K562 (cell line): Measurements from ENCODE around the gene NKD1. TPM values are rescaled to one million over a fixed set of nuclear protein-coding genes. Genes with fewer than 3 reads are reported as not detected.

Source experiments
- ATAC-seq: fragments of 200-7000 bp; cut with Tn5 transposase; 3 replicates; pipeline ENCODE4 v1.9.1; 2020; ENCODE audit warnings: moderate library complexity
- BruUV-seq: library from RNA; stranded (reverse); fragments of 400-500 nt; replicated peaks from 2 replicates; lab custom pipeline; 2021; lab: Mats Ljungman, UMichigan
- CTCF ChIA-PET: fragments of 300-600 bp; formaldehyde crosslinking; extraction: SDS; loops from one replicate; lab custom pipeline; 2021; ENCODE audit warnings: low intra/inter-chr PET ratio; lab: Yijun Ruan, JAX
- POLR2A ChIA-PET: fragments of 300-600, 350-650 bp; sonication (Branson Sonifier 250); formaldehyde crosslinking; extraction: SDS; loops from one replicate; lab custom pipeline; 2021; ENCODE audit warnings: antibody characterized with exemption, inconsistent platforms; lab: Yijun Ruan, JAX
- DNase-seq, 4 experiments: peaks; one replicate each; pipeline versions ENCODE4 v3.0.0 to v3.0.0-alpha.2; 2011 to 2018; ENCODE audit warnings: low spot score in 3 of 4, mixed read lengths in 3 of 4; ENCODE audit errors: extremely low read depth in 1 of 4
- FAIRE-seq: peaks from 2 replicates; lab custom pipeline; 2011; peaks lifted over from hg19 to GRCh38; lab: Jason Lieb, UNC
- H2AFZ ChIP-seq: 2 replicates; pipeline ENCODE4 v1.6.0; 2011; ENCODE audit warnings: low read depth, low read length, control low read depth, inconsistent platforms
- H3K27ac ChIP-seq: fragments of 200-600 bp; 3 replicates; pipeline ENCODE4 v1.8.0; 2011; ENCODE audit warnings: low read depth, mild to moderate bottlenecking, control low read depth, inconsistent platforms, low read length, moderate library complexity, mixed read lengths; ENCODE audit errors: extremely low read depth
- H3K27me3 ChIP-seq, 2 experiments: fragments of 300-600 bp in 1 of 2; 2 replicates in 1 of 2; 3 replicates in 1 of 2; pipeline versions ENCODE4 v1.6.0 to v1.8.0; 2011; ENCODE audit warnings: inconsistent platforms in 2 of 2, low read length in 2 of 2, mild to moderate bottlenecking in 1 of 2, mixed read lengths in 1 of 2, moderate library complexity in 1 of 2; ENCODE audit not compliant: control insufficient read depth in 2 of 2, insufficient read depth in 2 of 2
- H3K36me3 ChIP-seq: fragments of 300-600 bp; 3 replicates; pipeline ENCODE4 v1.8.0; 2011; ENCODE audit warnings: mild to moderate bottlenecking, low read length, inconsistent platforms; ENCODE audit not compliant: control insufficient read depth, insufficient read depth
- H3K4me1 ChIP-seq, 2 experiments: fragments of 200-600 bp in 1 of 2; replicated peaks in 1 of 2; 2 replicates in 1 of 2; 3 replicates in 1 of 2; pipeline versions ENCODE4 v1.5.1 to v1.8.0; 2011; ENCODE audit warnings: inconsistent platforms in 2 of 2, low read length in 2 of 2, mild to moderate bottlenecking in 1 of 2, mixed read lengths in 1 of 2, moderate library complexity in 1 of 2; ENCODE audit not compliant: control insufficient read depth in 2 of 2, insufficient read depth in 2 of 2
- H3K4me2 ChIP-seq: 2 replicates; pipeline ENCODE4 v1.6.1; 2011; ENCODE audit warnings: low read length, control low read depth, inconsistent platforms, mixed read lengths; ENCODE audit not compliant: insufficient read depth
- H3K4me3 ChIP-seq: fragments of 200-600 bp; sonication (generic), shearing (Covaris generic); 2 replicates; pipeline ENCODE4 v1.5.1; 2016; ENCODE audit warnings: control low read depth, inconsistent platforms
- H3K79me2 ChIP-seq: fragments of 200-600 bp; 3 replicates; pipeline ENCODE4 v1.8.0; 2011; ENCODE audit warnings: low read length, inconsistent platforms; ENCODE audit not compliant: control insufficient read depth, insufficient read depth
- H3K9ac ChIP-seq, 2 experiments: 2 replicates each; pipeline versions ENCODE4 v1.6.0 to v1.6.1; 2011; ENCODE audit warnings: low read depth in 2 of 2, low read length in 2 of 2, control low read depth in 1 of 2, inconsistent platforms in 1 of 2, mild to moderate bottlenecking in 1 of 2, mixed read lengths in 1 of 2; ENCODE audit not compliant: insufficient read depth in 1 of 2
- H3K9me1 ChIP-seq: one replicate; pipeline ENCODE4 v1.6.0; 2011; ENCODE audit warnings: inconsistent platforms, mild to moderate bottlenecking, low read length, moderate library complexity; ENCODE audit not compliant: control insufficient read depth, insufficient read depth
- H3K9me3 ChIP-seq: replicated peaks from 2 replicates; pipeline ENCODE4 v1.5.1; 2011; ENCODE audit warnings: low read depth, low read length, inconsistent platforms; ENCODE audit not compliant: control insufficient read depth, insufficient read depth
- H4K20me1 ChIP-seq: replicated peaks from 2 replicates; pipeline ENCODE4 v1.6.1; 2011; ENCODE audit warnings: low read length, inconsistent platforms, mixed read lengths; ENCODE audit not compliant: control insufficient read depth, insufficient read depth
- EP400 ChIP-seq: fragments of 450-650 bp; IDR thresholded peaks from 2 replicates; pipeline ENCODE4 v1.6.1; 2017; ENCODE audit warnings: antibody characterized with exemption, mild to moderate bottlenecking, moderate library complexity
- RBBP5 ChIP-seq: fragments of 200-600 bp; sonication (generic); IDR thresholded peaks from 2 replicates; pipeline ENCODE4 v1.6.1; 2012; ENCODE audit warnings: borderline replicate concordance, mild to moderate bottlenecking, low read length, control low read depth, inconsistent platforms; ENCODE audit not compliant: insufficient read depth, poor library complexity, severe bottlenecking
- RBM25 ChIP-seq: fragments of 200-400 bp; formaldehyde crosslinking; IDR thresholded peaks from 2 replicates; pipeline ENCODE4 v1.6.1; 2018; ENCODE audit warnings: low read length, low read depth, moderate library complexity; ENCODE audit not compliant: severe bottlenecking
- TFAM ChIP-seq: fragments of 250-450 bp; sonication (Bioruptor Pico); conservative IDR thresholded peaks from 2 replicates; pipeline ENCODE4 v1.5.0; 2021; ENCODE audit warnings: mild to moderate bottlenecking, moderate library complexity
- ZFP36 ChIP-seq: fragments of 150-350 bp; IDR thresholded peaks from 2 replicates; pipeline ENCODE4 v1.6.1; 2018; ENCODE audit warnings: low read length, low read depth; ENCODE audit not compliant: partially characterized antibody
- WGBS: fragments of 100-300 bp; shearing (Covaris generic); methylation state at CpG from one replicate; pipeline ENCODE4 v1.1.6; 2016; ENCODE audit warnings: low coverage, mixed read lengths; ENCODE audit not compliant: insufficient coverage; ENCODE audit errors: missing lambda C conversion rate; 5-methylcytosine and 5-hydroxymethylcytosine counted together
- in situ Hi-C: fragments of 300-500 bp; cut with MboI; formaldehyde crosslinking; loops from 4 replicates; pipeline ENCODE4 v1.15.0; 2018; ENCODE audit warnings: inconsistent platforms, mixed read lengths
- intact Hi-C: fragments of 100-400 bp; cut with micrococcal nuclease; formaldehyde crosslinking; loops from 2 replicates; pipeline ENCODE4 v1.14.2; 2022
- polyA plus RNA-seq, 8 experiments: library from polyadenylated mRNA; depleted of rRNA in 4 of 8; stranded (reverse) in 5 of 8; unstranded in 3 of 8; fragments of >200 nt; fragmentation: Nextera tagmentation in 2 of 8; fragmentation: Illumina TruSeq in 1 of 8; extraction: Ambion mirVana in 2 of 8; extraction: Trizol in 1 of 8; gene quantifications; 2 replicates each; pipeline versions ENCODE4 v1.2.1 to v1.2.3, GENCODE V29; 2011 to 2014; ENCODE audit warnings: inconsistent platforms in 1 of 8, missing spikeins in 1 of 8
- total RNA-seq, 7 experiments: library from RNA; depleted of rRNA in 6 of 7; stranded (reverse); fragments of >200 nt in 6 of 7; fragmentation: Illumina TruSeq in 2 of 7; extraction: Trizol in 2 of 7; gene quantifications; 2 replicates each; pipeline versions ENCODE4 v1.2.1 to v1.2.3, GENCODE V29; 2011 to 2021; ENCODE audit warnings: low replicate concordance in 1 of 7

Gene NKD1
- total and polyA plus RNA-seq, 9 of the 15 experiments (the other 6 are each of a cell fraction or from before 2014, with no cell fraction given), result under 0.01 to 0.24 (median 0.04) TPM; not detected in 2

GRCh38 chr16:50570354-50570753 lies 22.2 kb downstream of the NKD1 start:
- no peak for TF ChIP-seq RBBP5
- peak; percentile 64 for TF ChIP-seq ZFP36
- TF ChIP-seq EP400, result no peak
- no peak for TF ChIP-seq TFAM (CRISPR knock-in tag)
- peak; percentile 45 for TF ChIP-seq RBM25
- Histone ChIP-seq H3K9ac (no peak overlapping the region), H3K4me1 (no peaks in the 10 kb centered on the region), H3K4me2 (no peak overlapping the region), H3K4me3 (no peak overlapping the region), H3K27me3 (peaks cover 14 to 58% of the 10 kb centered on the region in 2 experiments; a peak in 4 of 5 replicates), H4K20me1 (no peaks in the 10 kb centered on the region), H3K9me1 (no peaks in the 10 kb centered on the region), H3K36me3 (no peaks in the 10 kb centered on the region), H2AFZ (no peak overlapping the region), H3K9me3 (no peaks in the 10 kb centered on the region), H3K27ac (no peak overlapping the region), H3K79me2 (no peaks in the 10 kb centered on the region)
- in situ Hi-C loops, result no loop called here
- no peak for DNase-seq
- ChIA-PET POLR2A (no interaction called here), CTCF (no interaction called here)
- FAIRE-seq, result no peak
- no peak for ATAC-seq
- intact Hi-C loops, result no loop called here
- under 1% methylated on average over 7 of the region's 7 CpGs for WGBS
- BruUV-seq, result no TSS peak
